Mesenchymal stem cell (in vitro differentiated cells and primary cell): Measurements from ENCODE around the gene APPL2.

Experiments used
- DNase-seq: peaks from one replicate; pipeline ENCODE4 v3.0.0-alpha.2; 2013
- H2AFZ ChIP-seq: one replicate; pipeline ENCODE4 v1.6.1; 2013; ENCODE audit warnings: low read depth, mild to moderate bottlenecking, control low read depth, inconsistent platforms, low read length, moderate library complexity
- H2AK5ac ChIP-seq: 2 replicates; pipeline ENCODE4 v1.6.1; 2013; ENCODE audit warnings: low read length, moderate library complexity, mild to moderate bottlenecking, inconsistent platforms; ENCODE audit not compliant: severe bottlenecking
- H2BK120ac ChIP-seq: one replicate; pipeline ENCODE4 v1.6.1; 2013; ENCODE audit warnings: low read depth, mild to moderate bottlenecking, inconsistent platforms, low read length, moderate library complexity
- H2BK12ac ChIP-seq, 2 experiments: one replicate each; pipeline ENCODE4 v1.6.1; 2013; ENCODE audit warnings: inconsistent platforms in 2 of 2, low read length in 2 of 2, mild to moderate bottlenecking in 2 of 2, moderate library complexity in 2 of 2, control low read depth in 1 of 2
- H2BK15ac ChIP-seq: one replicate; pipeline ENCODE4 v1.6.1; 2013; ENCODE audit warnings: mild to moderate bottlenecking, low read depth, inconsistent platforms; ENCODE audit not compliant: poor library complexity, severe bottlenecking
- H2BK5ac ChIP-seq: 2 replicates; pipeline ENCODE4 v1.6.1; 2013; ENCODE audit warnings: low read depth, mild to moderate bottlenecking, low read length, control low read depth, inconsistent platforms; ENCODE audit not compliant: poor library complexity, severe bottlenecking
- H3K14ac ChIP-seq, 2 experiments: one replicate each; pipeline ENCODE4 v1.6.1; 2013; ENCODE audit warnings: inconsistent platforms in 2 of 2, low read length in 2 of 2, control low read depth in 1 of 2, mild to moderate bottlenecking in 1 of 2, moderate library complexity in 1 of 2
- H3K18ac ChIP-seq, 2 experiments: one replicate each; pipeline ENCODE4 v1.6.1; 2013; ENCODE audit warnings: inconsistent platforms in 2 of 2, low read length in 2 of 2, control low read depth in 1 of 2, low read depth in 1 of 2, mild to moderate bottlenecking in 1 of 2
- H3K23ac ChIP-seq, 2 experiments: one replicate each; pipeline ENCODE4 v1.6.1; 2013; ENCODE audit warnings: inconsistent platforms in 2 of 2, low read length in 2 of 2, mild to moderate bottlenecking in 2 of 2, moderate library complexity in 2 of 2, control low read depth in 1 of 2
- H3K27ac ChIP-seq: 2 replicates; pipeline ENCODE4 v1.5.1; 2013; ENCODE audit warnings: mild to moderate bottlenecking, moderate library complexity, low read length, control low read depth, inconsistent platforms; ENCODE audit not compliant: poor library complexity, severe bottlenecking
- H3K27me3 ChIP-seq, 2 experiments: 2 replicates each; pipeline versions ENCODE4 v1.6.1 to v1.7.0; 2013; ENCODE audit warnings: low read length in 2 of 2, mild to moderate bottlenecking in 2 of 2, moderate library complexity in 2 of 2, control low read depth in 1 of 2, inconsistent platforms in 1 of 2; ENCODE audit not compliant: control insufficient read depth in 1 of 2, insufficient read depth in 1 of 2
- H3K36me3 ChIP-seq, 2 experiments: 2 replicates each; pipeline versions ENCODE4 v1.6.1 to v1.7.0; 2013; ENCODE audit warnings: low read length in 2 of 2, control low read depth in 1 of 2, inconsistent platforms in 1 of 2, low read depth in 1 of 2, mild to moderate bottlenecking in 1 of 2; ENCODE audit not compliant: insufficient read depth in 2 of 2, control insufficient read depth in 1 of 2
- H3K4ac ChIP-seq, 2 experiments: one replicate each; pipeline ENCODE4 v1.6.1; 2013; ENCODE audit warnings: inconsistent platforms in 2 of 2, low read length in 2 of 2, mild to moderate bottlenecking in 2 of 2, moderate library complexity in 2 of 2, control low read depth in 1 of 2, low read depth in 1 of 2
- H3K4me1 ChIP-seq: 2 replicates; pipeline ENCODE4 v1.6.1; 2013; ENCODE audit warnings: low read depth, low read length, control low read depth; ENCODE audit not compliant: control insufficient read depth, insufficient read depth
- H3K4me2 ChIP-seq: 2 replicates; pipeline ENCODE4 v1.6.1; 2013; ENCODE audit warnings: low read length, mild to moderate bottlenecking, inconsistent platforms; ENCODE audit not compliant: poor library complexity, severe bottlenecking
- H3K4me3 ChIP-seq, 2 experiments: 2 replicates each; pipeline versions ENCODE4 v1.5.1 to v1.7.0; 2013; ENCODE audit warnings: low read length in 2 of 2, mild to moderate bottlenecking in 2 of 2, control low read depth in 1 of 2, low read depth in 1 of 2; ENCODE audit not compliant: insufficient read depth in 1 of 2
- H3K79me1 ChIP-seq: replicated peaks from 2 replicates; pipeline ENCODE4 v1.6.1; 2013; ENCODE audit warnings: mild to moderate bottlenecking, control low read depth, low read length, inconsistent platforms; ENCODE audit not compliant: poor library complexity, severe bottlenecking
- H3K9ac ChIP-seq: 2 replicates; pipeline ENCODE4 v1.7.0; 2013; ENCODE audit warnings: mild to moderate bottlenecking, low read length, moderate library complexity
- H3K9me3 ChIP-seq: 2 replicates; pipeline ENCODE4 v1.7.0; 2013; ENCODE audit warnings: mild to moderate bottlenecking, low read length; ENCODE audit not compliant: control insufficient read depth
- H4K8ac ChIP-seq: one replicate; pipeline ENCODE4 v1.6.1; 2013; ENCODE audit warnings: inconsistent platforms, mild to moderate bottlenecking, low read length, moderate library complexity
- H4K91ac ChIP-seq: one replicate; pipeline ENCODE4 v1.6.1; 2013; ENCODE audit warnings: mild to moderate bottlenecking, low read length, inconsistent platforms
- WGBS: methylation state at CpG from one replicate; pipeline ENCODE4 v1.1.7; 2013; ENCODE audit warnings: mixed read lengths; 5-methylcytosine and 5-hydroxymethylcytosine counted together

APPL2 gene

GRCh38 chr12:105204127-105204526 lies 31.8 kb downstream of the APPL2 start:
- no peak overlapping the region for H2AFZ ChIP-seq
- H3K14ac ChIP-seq: no peak overlapping the region
- no peak overlapping the region for H4K91ac ChIP-seq
- peak overlapping the region; percentile 73 for H3K9ac ChIP-seq
- H3K36me3 ChIP-seq: peaks cover 63 to 91% of the 10 kb centered on the region in 2 experiments
- 91% methylated on average over 8 of the region's 8 CpGs for WGBS
- H3K4me3 ChIP-seq: no peak overlapping the region
- peaks cover 18% of the 10 kb centered on the region for H3K79me1 ChIP-seq
- no peaks in the 10 kb centered on the region for H3K27me3 ChIP-seq
- H3K4me1 ChIP-seq: peaks cover 6% of the 10 kb centered on the region
- no peak overlapping the region for H2AK5ac ChIP-seq
- H2BK15ac ChIP-seq: no peak overlapping the region
- no peaks in the 10 kb centered on the region for H3K9me3 ChIP-seq
- H3K27ac ChIP-seq: no peak overlapping the region
- no peak overlapping the region for H3K4ac ChIP-seq
- H3K23ac ChIP-seq: no peak overlapping the region
- no peak overlapping the region for H2BK120ac ChIP-seq
- no peak overlapping the region for H2BK12ac ChIP-seq
- no peak overlapping the region for H3K4me2 ChIP-seq
- no peak overlapping the region for H4K8ac ChIP-seq
- no peak for DNase-seq
- no peak overlapping the region for H3K18ac ChIP-seq
- H2BK5ac ChIP-seq: no peak overlapping the region

GRCh38 chr12:105202202-105202601 lies 33.8 kb downstream of the APPL2 start:
- H2BK120ac ChIP-seq: no peak overlapping the region
- H3K4me2 ChIP-seq: no peak overlapping the region
- H4K91ac ChIP-seq: no peak overlapping the region
- no peak overlapping the region for H3K4ac ChIP-seq
- H3K23ac ChIP-seq: no peak overlapping the region
- H3K9ac ChIP-seq: no peak overlapping the region
- H3K4me3 ChIP-seq: no peak overlapping the region
- WGBS: 96% methylated on average over 5 of the region's 6 CpGs
- peaks cover 6% of the 10 kb centered on the region for H3K4me1 ChIP-seq
- no peak overlapping the region for H2AK5ac ChIP-seq
- H3K27ac ChIP-seq: no peak overlapping the region
- no peak overlapping the region for H3K14ac ChIP-seq
- no peaks in the 10 kb centered on the region for H3K9me3 ChIP-seq
- H3K79me1 ChIP-seq: peaks cover 21% of the 10 kb centered on the region
- peaks cover 71 to 91% of the 10 kb centered on the region in 2 experiments for H3K36me3 ChIP-seq
- no peak overlapping the region for H2BK12ac ChIP-seq
- H2BK5ac ChIP-seq: no peak overlapping the region
- no peak for DNase-seq
- no peak overlapping the region for H2BK15ac ChIP-seq
- no peak overlapping the region for H3K18ac ChIP-seq
- H3K27me3 ChIP-seq: no peaks in the 10 kb centered on the region
- H2AFZ ChIP-seq: no peak overlapping the region
- H4K8ac ChIP-seq: no peak overlapping the region

DNA sequence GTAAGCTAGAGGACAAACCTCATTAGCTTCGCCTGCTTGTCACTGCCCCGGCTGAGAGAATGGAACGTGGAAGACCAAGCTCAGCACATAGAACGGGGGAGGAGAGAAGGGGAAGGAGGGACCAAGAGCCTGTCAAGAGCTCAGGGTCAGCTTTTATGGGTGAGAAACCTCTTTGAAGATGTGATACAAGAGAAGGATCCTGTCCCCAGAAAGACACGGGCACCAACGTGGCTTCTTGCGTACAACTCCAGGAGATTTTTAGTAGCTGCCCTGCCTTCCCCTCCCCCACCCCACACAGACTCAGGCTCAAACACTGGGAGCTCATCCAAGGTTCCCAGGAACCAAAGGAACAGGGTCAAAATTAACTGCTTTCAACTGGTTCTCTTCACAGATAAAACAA lies 34.7 kb downstream of the APPL2 start:
- Histone ChIP-seq H3K4me3 (no peak overlapping the region), H2BK5ac (no peak overlapping the region), H3K4me1 (peaks cover 6% of the 10 kb centered on the region), H3K23ac (no peak overlapping the region), H2BK15ac (no peak overlapping the region), H3K9me3 (no peaks in the 10 kb centered on the region), H3K14ac (no peak overlapping the region), H2BK120ac (no peak overlapping the region), H3K27me3 (no peaks in the 10 kb centered on the region), H2BK12ac (no peak overlapping the region), H3K36me3 (peaks cover 71 to 91% of the 10 kb centered on the region in 2 experiments), H3K4ac (no peak overlapping the region), H4K91ac (no peak overlapping the region), H3K18ac (no peak overlapping the region), H3K79me1 (peaks cover 17% of the 10 kb centered on the region), H2AK5ac (no peak overlapping the region), H3K27ac (no peak overlapping the region), H3K4me2 (no peak overlapping the region), H4K8ac (no peak overlapping the region), H2AFZ (no peak overlapping the region), H3K9ac (no peak overlapping the region)
- DNase-seq: no peak
- WGBS: 97% methylated on average over 7 of the region's 7 CpGs

DNA sequence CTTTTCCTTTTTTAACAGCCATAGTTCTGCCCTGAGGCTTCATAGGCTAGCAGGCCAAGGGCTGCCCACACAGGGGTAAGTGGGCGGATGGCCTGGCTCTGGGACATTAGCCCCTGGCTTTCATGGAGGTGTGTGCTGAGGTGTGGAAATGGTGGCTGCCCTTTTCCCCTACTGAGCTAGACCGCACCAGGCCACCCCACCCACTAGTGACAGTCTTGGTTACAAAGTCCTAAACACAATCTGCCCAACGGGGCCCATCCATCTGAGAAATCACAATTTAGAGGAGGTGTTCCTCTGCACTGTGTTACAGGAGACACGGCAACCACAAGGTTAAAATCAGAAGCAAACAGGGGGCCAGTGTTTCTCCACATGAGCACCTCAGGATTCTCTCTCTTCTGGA lies 35.6 kb downstream of the APPL2 start:
- H3K36me3 ChIP-seq: peaks cover 71 to 91% of the 10 kb centered on the region in 2 experiments
- H3K27ac ChIP-seq: no peak overlapping the region
- no peak overlapping the region for H3K4me3 ChIP-seq
- H3K14ac ChIP-seq: no peak overlapping the region
- no peak overlapping the region for H2AK5ac ChIP-seq
- no peak overlapping the region for H2BK12ac ChIP-seq
- H3K4ac ChIP-seq: no peak overlapping the region
- H2AFZ ChIP-seq: no peak overlapping the region
- DNase-seq: no peak
- no peak overlapping the region for H3K18ac ChIP-seq
- no peak overlapping the region for H4K91ac ChIP-seq
- no peaks in the 10 kb centered on the region for H3K27me3 ChIP-seq
- H2BK5ac ChIP-seq: no peak overlapping the region
- H3K79me1 ChIP-seq: peaks cover 21% of the 10 kb centered on the region
- H3K23ac ChIP-seq: no peak overlapping the region
- peaks cover 6% of the 10 kb centered on the region for H3K4me1 ChIP-seq
- H4K8ac ChIP-seq: no peak overlapping the region
- H2BK120ac ChIP-seq: no peak overlapping the region
- no peaks in the 10 kb centered on the region for H3K9me3 ChIP-seq
- over 99% methylated on average over 4 of the region's 4 CpGs for WGBS
- H3K4me2 ChIP-seq: no peak overlapping the region
- H3K9ac ChIP-seq: no peak overlapping the region
- no peak overlapping the region for H2BK15ac ChIP-seq
